ENCODE measurements around the gene TSFM.

TSFM gene

DNA sequence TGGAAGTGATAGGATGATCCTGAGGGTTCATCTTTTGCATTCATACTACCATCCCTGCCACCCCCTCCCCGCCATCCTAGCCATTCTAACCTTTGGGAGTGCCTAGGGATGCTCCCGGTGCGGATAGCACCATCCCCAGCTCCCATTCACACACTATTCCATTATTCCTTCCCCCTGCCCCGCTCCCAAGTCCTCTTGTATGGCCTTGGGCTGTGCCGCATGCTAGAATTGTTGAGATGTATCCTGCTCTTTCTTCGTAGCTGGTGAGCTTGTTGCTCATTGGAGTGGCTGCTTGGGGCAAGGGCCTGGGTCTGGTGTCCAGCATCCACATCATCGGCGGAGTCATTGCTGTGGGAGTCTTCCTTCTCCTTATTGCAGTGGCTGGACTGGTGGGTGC, 37.1 kb upstream of the TSFM start:
- DNase-seq (ENCODE audit: low read depth in 3 of 3, low spot score in 1 of 3) = no peak

DNA sequence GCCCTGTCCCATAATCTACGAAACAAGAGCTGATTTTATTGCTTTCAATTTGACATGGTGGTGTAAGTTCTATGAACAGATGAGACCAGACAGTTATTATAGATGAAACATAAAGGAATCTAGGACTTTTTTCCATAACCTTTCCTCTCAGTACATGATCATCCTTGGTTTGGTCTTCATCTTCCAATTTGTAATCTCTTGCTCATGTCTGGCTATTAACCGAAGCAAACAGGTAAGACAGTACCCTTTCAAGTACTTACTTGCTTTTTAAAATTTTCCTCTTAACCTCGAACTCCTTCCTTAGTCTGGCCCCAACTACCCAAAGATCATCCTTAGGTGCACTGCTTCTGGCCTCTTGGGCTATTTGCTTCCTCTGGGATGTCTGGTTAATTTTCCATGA, 36.6 kb upstream of the TSFM start:
- no peak for DNase-seq (ENCODE audit: low read depth in 3 of 3, low spot score in 1 of 3)

DNA sequence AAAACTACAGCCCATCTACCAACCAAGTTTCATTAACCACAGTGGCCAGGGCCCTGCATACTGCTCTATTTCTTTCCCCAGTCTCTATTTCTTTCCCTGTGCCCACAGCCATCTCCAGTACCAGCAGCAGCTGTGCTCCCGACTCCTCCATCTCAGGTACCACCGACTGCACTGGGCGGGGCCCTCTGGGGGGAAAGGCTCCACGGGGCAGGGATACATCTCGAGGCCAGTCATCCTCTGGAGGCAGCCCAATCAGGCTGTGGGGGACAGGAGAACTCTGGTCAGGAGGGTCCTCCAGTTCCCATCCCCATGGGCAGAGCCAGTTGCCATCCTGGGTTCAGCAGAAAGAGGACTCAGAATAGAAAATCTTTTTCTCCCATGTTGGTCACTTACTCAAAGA, 33.5 kb upstream of the TSFM start:
- DNase-seq (ENCODE audit: low read depth in 3 of 3, low spot score in 1 of 3) = no peak

DNA sequence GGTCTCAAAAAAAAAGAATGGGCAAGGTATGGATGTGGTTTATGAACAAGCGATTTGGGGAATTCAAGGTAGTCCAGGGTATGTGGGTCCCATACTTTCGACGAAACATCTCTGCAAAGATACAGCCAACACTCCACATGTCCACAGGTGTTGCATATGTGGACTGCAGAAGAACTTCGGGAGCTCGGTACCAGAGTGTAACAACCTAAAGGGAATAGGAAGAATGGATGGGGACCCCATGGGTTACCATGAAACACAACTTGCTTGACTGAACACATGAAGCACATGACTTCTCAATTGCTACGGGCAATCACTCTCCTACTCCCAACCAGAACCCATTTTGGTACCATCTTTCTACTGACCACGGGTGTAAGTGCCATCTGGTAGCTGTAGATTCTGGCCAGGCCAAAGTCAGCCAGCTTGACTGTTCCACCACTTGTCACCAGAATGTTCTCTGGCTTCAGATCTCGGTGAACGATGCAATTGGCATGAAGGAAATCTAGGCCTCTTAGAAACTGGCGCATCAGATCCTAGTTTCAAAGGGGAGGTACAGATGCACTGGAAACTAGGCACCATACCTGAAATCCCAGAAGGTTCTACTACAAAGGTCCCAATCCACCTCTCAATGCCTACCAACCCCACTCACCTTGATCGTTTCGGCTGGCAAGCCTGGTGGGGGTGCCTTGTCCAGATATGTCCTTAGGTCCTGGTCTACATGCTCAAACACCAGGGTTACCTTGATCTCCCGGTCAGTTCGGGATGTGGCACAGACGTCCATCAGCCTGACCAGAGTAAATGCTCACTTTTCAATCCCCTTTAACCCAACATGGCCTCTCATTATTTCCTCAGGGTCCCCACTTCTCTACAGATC, 31.8 kb upstream of the TSFM start:
- DNase-seq (ENCODE audit: low read depth in 3 of 3, low spot score in 1 of 3) = no peak

DNA sequence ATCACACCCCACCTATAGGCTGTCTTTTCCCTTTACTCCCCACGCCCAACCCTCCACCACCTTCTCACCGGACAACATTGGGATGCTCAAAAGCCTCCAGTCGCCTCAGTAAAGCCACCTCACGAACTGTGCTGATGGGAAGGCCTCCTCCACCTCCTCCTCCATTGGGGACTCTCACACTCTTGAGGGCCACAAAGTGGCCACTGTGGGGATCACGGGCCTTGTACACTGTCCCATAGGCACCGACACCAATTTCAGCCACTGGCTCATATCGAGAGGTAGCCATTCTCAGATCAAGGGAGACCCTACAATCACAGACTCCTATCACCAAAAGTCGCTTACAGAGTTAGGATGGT, 31.2 kb upstream of the TSFM start:
- DNase-seq (ENCODE audit: low read depth in 3 of 3, low spot score in 1 of 3) = no peak

DNA sequence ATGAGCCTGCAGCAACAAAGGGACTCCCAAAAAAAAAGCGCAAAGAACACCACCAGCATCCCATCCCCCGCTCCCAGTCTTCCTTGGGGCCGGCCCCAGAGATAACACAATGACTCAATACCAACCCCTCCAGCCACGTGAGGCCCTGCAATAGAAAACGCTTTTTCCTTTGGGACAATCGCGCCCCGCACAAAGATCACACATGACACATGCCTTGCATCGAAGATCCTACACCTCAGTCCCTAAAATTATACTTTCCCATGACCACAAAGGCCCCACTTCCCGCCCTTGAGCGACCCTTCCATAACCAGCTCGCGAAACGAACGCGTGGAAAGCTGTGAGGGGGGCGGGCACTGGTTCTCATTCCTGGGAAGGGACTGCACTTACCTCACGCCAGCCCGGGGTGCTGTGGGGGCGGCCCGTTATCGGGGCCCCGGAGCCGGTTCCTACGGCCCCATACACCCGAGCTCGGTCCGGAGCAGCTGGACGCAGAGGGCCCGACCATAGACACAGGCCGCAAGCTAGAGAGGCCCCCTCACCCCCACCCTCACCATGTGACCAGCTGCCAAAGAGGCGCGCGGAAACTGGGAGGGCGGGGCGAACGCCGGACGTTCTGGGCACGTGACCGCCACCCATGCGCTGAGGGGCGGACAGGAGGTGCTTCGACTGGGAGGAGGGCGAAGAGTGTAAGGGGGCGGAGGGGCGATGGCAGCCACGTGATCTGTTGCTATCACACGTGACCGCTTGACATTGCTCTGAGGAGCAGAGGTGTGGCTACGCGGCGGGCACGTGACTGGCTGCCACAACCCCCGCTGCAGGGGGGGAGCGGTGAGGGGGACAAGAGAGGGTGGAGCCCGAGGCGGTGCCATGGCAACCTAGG, 30.6 kb upstream of the TSFM start, which contains the start of gene CDK4:
TSS of gene CDK4 (minus strand) at position 523 of the 880 bp plus-strand sequence. CDS start 593 bp downstream, outside the sequence.
- DNase-seq (ENCODE audit: low read depth in 3 of 3, low spot score in 1 of 3) = peak; percentile 89 to 99 (median 96)

DNA sequence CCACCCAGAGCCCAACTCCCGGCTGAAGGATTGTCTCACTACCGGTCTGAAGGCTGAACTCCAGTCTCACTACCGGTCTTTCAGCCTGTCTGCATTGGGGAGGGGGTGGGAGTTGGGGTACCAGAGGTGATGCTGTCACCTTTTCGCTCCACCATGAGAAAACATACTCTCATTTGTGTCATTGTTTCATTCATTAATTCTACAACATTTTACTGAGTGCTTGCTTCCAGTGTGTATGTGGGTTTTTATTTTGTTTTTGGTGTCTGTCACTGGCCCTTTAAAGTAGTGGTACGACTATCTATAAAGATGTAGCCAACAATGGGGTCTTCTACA, 30.0 kb upstream of the TSFM start:
- no peak for DNase-seq (ENCODE audit: low read depth in 3 of 3, low spot score in 1 of 3)

DNA sequence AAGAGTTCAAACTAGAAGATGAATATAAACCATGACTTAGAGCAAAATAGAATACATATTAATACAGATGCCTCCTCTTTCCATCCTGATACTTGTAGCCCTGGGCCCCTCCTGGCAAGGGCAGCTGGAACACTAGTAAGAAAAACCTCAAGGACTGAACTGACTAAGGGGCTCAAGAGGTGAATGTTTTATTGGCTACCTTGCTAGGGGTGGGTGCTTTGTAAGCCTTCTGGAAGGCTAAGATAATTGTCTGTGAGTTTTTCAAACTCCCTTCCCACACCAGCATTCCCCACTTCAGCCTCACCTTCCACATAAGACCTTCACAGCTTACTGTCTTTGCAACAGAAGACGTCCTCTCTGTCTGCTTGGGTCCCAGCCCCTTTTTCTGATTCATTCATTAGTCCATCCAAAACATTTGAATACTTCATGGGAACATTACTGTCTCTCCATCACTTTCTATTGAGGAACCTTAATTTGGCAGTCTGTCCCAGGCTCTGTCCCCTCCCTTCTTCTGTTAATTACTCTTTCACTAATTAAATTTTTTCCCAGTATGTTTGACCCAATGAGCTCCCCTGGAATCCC, 28.7 kb upstream of the TSFM start:
- DNase-seq (ENCODE audit: low read depth in 3 of 3, low spot score in 1 of 3) = no peak

DNA sequence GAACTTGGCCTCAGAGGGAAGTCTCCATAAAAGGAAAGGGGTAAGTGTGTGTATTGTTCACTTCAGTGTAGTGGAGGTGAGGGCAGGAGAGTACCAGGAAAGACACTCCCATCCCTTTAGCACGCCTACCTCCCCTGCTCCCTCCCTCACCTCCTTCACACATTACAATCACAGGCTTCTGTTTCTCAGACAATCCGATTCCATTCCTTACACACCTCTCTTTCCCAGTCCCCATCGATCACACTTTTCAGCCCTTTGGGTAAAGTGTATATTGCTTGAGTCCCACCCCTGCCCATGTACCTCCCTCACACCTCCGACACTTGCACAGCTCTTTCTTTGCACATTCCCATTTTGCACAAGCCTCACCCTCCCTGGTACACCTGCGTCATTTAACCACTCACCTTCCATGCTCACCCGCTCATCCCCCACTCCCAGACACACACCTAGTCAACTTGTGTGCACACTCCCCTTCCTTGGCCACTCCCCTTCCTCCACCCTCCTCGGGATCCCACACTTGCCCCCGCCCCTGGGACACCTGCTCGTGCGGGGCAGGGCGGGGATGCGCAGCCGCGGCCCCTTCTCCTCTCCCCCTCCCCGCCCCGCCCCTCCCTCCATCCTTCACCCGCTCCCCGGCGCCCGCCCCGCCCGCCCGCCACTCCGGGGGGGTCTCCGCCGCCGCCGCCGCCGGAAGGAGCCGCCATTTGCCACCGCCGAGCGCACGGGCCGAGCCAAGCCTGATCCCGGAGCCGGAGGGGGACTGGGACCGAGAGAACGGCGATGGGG, 28.0 kb upstream of the TSFM start, which contains the start of gene MARCHF9:
TSS of gene MARCHF9 (plus strand) at position 693 of the 783 bp plus-strand sequence. CDS start 426 bp downstream, outside the sequence.
- peak; percentile 64 to 67 (median 65) for DNase-seq (ENCODE audit: low read depth in 3 of 3, low spot score in 1 of 3)

DNA sequence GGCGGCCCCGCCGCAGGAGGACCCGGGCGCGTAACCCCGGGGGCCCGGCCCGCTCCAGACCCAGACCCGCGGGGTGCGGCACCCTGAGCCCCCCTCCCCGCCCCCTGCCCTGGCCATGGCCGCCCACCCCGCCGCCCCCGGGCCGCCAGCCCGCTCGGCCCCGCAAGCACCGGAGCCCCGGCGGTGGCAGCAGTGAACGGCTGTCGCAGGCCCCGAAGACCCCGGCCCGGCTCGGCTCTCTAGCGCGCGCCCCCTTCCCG, 27.5 kb upstream of the TSFM start:
- no peak for DNase-seq (ENCODE audit: low read depth in 3 of 3, low spot score in 1 of 3)

DNA sequence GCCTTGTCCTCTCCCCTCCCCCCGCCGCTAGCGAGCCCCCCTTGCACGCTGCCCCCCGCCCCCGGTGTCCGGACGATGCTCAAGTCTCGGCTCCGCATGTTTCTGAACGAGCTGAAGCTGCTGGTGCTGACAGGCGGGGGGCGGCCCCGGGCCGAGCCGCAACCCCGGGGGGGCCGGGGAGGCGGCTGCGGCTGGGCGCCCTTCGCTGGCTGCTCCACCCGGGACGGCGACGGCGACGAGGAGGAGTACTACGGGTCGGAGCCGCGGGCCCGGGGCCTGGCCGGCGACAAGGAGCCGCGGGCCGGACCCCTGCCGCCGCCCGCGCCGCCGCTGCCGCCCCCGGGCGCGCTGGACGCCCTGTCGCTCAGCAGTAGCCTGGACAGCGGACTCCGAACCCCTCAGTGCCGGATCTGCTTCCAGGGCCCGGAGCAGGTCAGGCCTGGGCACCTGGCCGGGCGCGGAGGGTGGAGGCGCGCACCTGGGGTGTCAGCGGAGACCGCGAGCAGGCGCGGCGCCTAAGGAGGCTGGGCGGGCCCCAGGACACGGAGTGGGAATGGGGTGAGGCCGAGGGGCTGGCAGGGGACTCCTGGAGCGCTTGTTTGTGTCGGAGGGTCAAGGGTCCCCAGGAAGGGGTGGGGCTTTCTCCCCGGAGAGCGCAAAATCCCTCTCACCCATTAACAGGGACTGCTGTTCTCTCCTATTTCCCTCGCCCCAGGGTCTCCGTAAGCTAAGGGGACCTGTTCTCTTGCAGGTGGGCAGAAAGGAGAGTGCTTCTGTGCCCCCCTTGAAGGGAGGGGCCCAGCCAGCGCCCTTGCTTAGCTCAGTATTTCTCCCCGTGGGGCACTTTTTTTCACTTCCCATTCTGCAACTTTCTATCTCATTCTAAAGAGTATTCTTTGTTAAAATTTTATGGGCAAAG, 26.9 kb upstream of the TSFM start:
- no peak for DNase-seq (ENCODE audit: low read depth in 3 of 3, low spot score in 1 of 3)

DNA sequence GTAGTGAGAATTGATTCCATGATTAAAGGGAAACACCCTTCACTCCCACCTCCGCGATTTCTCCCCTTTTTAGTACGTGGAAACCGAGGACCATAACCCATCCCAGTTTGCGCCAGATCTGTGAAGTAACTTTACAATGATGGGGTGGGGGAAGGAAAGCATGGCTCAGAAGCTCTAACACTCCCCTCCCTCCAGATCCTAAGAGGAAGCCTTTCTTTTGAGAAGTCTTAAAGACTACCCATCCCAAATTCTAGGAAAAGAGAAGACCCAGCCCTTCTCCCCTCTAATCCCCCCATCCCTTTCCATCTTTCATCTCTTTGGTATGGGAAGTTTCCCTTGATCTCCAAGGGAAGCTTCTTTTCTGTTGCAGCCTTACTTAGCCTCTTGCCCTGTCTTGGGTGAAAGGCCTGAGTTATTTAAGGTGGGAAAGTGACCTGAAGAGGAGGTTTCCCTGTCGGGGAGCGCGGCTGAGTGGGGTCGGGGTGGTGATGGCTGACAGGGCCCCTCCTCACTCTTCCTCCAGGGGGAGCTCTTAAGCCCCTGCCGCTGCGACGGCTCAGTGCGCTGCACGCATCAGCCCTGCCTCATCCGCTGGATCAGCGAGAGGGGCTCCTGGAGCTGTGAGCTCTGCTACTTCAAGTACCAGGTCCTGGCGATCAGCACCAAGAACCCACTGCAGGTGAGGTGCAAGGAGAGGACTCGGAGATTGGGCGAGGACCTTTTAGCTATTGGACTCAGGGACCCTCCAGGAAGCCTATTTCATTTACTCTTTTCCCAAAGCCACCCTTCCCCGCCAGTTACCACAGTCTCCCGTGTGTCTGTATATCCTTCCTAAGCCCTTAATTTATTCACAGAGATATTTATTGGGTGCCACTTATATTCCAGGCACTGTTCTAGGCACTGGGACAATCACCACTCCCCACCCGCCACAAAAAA, 25.9 kb upstream of the TSFM start:
- DNase-seq (ENCODE audit: low read depth in 3 of 3, low spot score in 1 of 3) = peak in 2 of 3 donors; percentile 39 to 56

DNA sequence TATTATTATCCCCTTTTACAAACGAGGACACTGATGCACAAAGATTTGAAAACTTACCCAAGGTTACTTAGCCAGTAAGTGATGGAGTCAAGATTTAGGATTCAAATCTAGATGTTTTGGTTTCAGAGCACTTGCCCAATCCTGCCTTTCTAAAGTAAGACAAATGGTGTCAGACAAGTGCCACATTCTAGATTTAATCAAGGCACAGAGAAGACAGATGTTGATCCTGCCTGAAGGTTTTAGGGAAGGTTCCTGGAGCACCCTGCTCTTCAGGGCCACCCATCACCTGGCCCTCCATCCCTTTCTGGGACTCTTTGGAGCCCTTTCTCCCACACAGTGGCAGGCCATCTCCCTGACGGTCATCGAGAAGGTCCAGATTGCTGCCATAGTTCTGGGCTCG, 24.8 kb upstream of the TSFM start:
- DNase-seq (ENCODE audit: low read depth in 3 of 3, low spot score in 1 of 3) = no peak

DNA sequence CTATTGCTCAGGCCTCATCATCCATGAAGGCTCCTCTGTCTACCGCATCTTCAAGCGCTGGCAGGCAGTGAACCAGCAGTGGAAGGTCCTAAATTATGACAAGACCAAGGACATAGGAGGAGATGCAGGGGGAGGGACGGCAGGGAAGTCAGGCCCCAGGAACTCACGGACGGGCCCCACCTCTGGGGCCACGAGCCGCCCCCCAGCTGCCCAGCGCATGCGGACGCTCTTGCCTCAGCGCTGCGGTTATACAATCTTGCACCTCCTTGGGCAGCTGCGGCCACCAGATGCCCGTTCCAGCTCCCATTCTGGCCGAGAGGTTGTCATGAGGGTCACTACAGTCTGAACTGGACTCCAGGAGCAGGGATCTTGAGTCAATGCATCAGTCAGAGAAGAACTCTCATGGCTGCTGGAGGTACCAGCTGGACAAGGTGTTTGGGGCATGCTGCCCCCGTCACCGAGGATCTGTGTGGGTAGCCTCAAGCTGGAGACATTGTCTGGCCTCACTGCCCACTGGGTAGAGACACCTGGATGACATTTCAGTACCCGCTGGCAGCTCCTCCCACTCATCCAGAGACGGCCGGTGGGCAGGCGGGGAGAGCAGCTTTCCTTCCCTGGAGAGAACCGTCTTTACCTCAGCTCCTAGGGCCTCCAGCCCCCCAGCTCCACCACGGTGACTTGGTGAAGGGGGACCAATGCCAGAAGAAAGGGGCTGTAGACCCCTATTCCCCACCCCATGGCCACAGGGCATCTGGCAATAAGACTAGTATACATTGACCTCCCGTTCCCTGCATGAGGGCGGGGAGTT, 23.8 kb upstream of the TSFM start:
- DNase-seq (ENCODE audit: low read depth in 3 of 3, low spot score in 1 of 3) = no peak

DNA sequence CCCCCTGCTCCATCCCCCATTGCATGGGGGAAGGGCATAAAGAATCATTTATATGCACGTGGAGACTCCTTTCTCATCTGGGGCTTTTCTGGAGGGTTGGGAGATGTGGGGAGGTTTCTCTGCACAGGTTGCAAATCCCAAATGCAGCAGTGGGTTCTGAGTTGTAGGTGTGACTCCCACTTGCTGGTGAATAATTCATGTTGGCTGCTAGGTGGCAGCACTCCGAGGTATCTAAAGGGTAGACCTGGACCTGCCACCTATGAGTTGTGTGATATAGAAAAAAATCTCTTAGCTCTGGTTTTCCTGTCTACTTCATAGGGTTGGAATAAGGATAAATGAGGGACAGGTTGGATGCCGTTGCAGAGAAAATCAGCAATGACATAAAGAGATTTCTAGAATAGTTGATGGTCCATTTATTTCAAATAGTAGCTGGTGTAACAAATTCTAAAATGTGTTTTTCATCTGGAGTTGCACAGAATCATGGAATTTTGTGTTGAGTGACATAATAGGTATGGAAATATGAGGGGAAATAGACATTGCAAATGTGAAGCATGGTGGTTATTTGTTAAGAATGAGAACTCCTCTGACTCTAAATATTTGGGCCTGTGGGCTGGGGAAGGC, 23.1 kb upstream of the TSFM start:
- no peak for DNase-seq (ENCODE audit: low read depth in 3 of 3, low spot score in 1 of 3)

DNA sequence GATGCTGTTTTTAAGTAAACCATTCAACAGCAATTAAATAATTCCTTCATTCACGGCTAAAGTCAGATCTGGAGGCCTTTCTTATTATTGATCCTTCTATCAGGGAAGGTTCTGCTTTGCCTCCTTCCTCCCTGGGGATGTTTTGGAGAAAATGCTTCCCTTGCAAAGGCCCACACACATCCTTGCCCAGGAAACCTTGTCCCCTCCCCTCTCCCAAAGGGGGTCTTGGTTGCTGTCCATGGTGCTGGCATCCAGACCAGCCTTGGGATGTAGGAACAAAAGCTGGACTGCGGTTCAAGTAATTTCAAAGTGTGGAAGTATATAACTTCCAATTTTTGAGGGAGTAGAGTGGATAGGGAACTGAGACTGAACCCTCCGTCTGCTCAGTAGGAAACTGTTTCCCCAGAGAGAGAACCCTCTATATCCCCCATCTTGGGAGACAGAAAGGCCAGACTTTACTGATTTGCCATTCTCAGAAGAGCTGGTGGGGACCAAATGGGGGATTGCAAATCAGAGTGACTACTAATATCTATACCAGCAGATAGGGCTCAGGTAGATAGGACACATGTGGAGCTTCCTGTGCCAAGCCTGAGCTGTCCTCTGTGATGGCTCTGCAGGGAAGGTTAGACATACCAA, 22.1 kb upstream of the TSFM start:
- no peak for DNase-seq (ENCODE audit: low read depth in 3 of 3, low spot score in 1 of 3)

DNA sequence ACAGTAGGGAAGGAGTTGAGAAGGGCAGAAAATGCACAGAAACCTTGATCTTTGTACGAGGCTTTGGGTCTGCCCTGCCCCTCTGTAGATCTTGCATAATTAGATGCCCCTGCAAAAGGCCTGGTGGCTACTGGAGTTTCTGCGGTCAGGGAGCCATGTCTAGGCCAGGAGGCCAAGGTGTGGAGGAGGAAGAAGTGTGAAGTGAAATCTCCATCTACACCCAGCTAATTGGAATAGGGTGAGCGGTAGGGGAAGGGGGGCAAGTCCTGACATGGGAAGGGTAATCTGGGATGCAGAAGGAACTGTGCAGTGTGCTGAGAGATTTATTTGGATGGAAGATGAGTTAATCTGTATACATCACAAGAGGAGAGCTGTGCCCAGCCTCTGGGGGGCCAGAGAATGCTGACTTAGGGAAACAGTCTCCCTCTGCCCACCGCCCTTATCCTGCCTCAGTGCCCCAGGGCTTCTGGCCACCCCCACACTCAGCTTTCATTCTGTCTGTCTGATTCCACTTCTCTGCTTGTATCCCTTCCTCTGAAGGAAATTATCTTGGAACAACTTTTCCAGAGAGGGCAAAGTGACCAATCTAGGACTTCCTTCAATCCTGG, 21.1 kb upstream of the TSFM start:
- no peak for DNase-seq (ENCODE audit: low read depth in 3 of 3, low spot score in 1 of 3)
